ENCODE results near the gene NDST3.

- TF ChIP-seq RAD21 (conservative IDR thresholded peaks at IDR 0.05 in 1 of 2, IDR thresholded peaks at IDR 0.05 in 1 of 2), result no peak
- TF ChIP-seq EP300 (IDR thresholded peaks at IDR 0.05), result no peak
- no peak for TF ChIP-seq CTCF (IDR thresholded peaks at IDR 0.05)
- TF ChIP-seq JUN (IDR thresholded peaks at IDR 0.05), result no peak
- no peak for TF ChIP-seq POLR2A (IDR thresholded peaks at IDR 0.05; ENCODE audit: low read length)
- TF ChIP-seq RNF2 (IDR thresholded peaks at IDR 0.05; ENCODE audit: borderline replicate concordance, low read depth), result no peak
- TF ChIP-seq RCOR1 (IDR thresholded peaks at IDR 0.05; ENCODE audit: low read depth, low read length), result no peak
These were observed 105.0 kb downstream of the NDST3 start for GRCh38 chr4:118139241-118139640.

Data from A549 (cell line).